CMK (cell line): ENCODE measurements around the gene BPTF.
"Not testable (repeated sequence)": the region's sequence is repeated elsewhere in the genome, so short reads cannot be mapped to it uniquely, and the experiment has no call there.

ENCODE experiments used
- DNase-seq: peaks from one replicate; pipeline ENCODE4 v3.0.0-alpha.2; 2010; ENCODE audit warnings: low read depth

Gene BPTF

DNA sequence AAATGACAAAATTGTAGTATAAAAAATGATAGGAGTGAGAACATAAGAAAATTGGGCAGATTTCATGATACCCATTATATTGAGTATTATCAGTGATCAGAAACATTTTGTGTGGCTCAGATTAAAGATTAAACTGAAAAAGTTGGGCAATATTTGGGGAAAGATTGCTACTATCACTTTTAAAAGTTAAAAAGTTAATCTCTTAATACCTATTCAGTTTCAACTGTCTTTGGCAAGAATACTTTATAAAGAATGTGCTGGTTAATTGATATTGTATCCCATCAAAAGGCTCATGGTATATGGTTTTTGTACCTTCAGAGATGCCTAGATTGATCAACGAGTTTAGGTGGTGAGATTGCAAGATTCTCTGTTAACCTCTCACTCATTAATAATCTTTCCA is 55.8 kb downstream of the BPTF start:
- no peak for DNase-seq

DNA sequence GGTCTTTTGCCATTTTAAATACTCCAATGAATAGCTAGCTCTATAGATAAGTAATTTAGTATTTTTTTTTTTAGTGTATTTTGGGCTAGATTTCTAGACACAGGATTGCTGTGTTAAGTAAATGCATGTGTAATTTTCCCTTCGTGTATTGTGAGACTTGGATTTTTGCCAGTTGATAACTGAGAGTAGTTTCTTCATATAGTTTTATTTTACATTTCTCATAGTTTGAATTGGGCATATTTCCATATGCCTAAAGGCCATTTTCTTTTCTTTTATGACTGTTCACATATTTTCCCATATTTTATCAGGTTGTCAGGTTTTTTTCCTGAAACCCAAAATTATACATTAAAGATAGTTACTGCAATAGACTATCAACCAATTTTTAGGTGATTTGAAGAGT is 59.4 kb downstream of the BPTF start:
- no peak for DNase-seq

DNA sequence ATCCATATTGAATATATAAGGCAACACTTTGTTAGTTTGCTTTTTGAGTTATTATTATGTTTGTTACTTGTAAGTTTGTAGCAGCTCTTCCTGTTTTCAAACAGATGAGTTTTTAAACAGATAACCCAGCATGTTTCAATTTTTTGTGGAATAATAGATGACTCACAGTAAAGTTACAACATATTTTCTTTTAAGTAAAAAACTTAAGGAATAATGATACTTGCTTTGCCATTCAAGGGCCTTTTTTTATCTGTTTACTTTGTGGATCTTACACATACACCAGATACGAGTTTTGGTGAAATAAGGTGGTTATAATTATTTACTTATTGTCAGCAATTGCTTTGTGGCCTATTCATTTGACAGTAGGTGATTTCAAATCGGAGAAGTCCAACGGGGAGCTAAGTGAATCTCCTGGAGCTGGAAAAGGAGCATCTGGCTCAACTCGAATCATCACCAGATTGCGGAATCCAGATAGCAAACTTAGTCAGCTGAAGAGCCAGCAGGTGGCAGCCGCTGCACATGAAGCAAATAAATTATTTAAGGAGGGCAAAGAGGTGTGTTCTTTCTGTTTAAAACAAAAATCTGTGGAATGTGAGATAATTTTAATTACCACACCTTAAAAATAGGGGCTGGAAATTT is 66.3 kb downstream of the BPTF start:
- DNase-seq: no peak

DNA sequence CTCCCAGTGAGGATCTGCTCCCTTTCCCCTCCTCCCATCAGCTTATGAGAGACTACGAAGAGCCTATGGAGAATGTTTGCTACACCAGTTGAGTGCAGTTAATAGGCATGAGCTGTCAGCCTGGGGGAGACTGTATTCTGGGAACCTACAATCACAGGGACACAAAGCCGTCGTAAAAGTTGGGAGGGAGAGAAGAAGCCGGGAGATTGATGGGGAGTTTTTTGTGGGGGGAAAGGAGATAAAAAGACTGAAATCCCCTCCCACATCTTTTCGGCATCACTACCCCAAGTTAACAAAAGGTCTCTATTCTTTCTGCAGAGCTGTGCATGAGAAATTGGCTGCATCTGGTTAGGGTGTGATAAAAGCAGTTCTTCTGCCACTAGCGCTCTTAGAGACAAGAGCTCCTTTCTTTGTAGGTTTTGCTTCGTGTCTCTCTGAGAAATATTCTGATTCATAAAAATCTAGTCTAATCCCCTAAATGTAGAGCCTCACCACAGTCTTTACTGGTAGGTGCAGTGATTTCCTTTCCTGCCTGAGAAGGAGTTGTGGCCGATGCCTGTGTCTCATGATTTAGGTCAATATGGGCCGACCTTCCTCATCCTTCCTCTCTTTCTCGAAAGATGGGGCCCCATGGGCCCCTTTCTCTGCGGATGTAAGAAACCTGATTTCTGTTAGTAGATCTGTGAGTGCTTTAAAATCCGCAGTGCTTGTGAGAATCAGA is 77.4 kb downstream of the BPTF start:
- DNase-seq: no peak

GRCh38 chr17:67905298-67905697 is 80.0 kb downstream of the BPTF start:
- not testable (repeated sequence) for DNase-seq

DNA sequence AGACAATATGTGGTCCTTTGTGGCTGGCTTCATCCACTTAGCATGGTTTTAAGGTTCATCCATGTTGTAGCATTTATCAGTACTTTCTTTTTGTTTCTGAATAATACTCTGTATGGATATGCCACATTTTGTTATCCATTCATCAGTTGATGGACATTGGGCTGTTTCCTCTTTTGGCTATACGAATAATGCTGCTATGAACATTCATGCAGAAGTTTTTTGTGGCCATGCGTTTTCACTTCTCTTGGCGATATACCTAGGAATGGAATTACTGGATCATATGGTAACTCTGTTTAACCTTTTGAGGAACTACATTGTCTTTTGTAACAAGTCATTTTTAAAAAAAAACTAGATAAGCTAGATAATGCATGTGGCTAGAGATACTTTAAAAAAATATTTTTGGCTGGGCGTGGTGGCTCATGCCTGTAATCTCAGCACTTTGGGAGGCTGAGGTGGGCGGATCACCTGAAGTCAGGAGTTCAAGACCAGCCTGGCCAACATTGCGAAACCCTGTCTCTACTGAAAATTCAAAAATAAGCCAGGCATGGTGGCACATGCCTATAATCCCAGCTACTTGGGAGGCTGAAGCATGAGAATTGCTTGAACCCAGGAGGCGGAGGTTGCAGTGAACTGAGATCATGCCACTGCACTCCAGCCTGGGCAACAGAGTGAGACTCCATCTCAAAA is 85.0 kb downstream of the BPTF start:
- not testable (repeated sequence) for DNase-seq

DNA sequence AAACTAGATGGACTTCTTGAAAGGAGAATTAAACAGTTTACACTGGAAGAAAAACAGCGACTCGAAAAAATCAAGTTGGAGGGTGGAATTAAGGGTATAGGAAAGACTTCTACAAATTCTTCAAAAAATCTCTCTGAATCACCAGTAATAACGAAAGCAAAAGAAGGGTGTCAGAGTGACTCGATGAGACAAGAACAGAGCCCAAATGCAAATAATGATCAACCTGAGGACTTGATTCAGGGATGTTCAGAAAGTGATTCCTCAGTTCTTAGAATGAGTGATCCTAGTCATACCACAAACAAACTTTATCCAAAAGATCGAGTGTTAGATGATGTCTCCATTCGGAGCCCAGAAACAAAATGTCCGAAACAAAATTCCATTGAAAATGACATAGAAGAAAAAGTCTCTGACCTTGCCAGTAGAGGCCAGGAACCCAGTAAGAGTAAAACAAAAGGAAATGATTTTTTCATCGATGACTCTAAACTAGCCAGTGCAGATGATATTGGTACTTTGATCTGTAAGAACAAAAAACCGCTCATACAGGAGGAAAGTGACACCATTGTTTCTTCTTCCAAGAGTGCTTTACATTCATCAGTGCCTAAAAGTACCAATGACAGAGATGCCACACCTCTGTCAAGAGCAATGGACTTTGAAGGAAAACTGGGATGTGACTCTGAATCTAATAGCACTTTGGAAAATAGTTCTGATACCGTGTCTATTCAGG is 85.9 kb downstream of the BPTF start:
- DNase-seq: no peak

DNA sequence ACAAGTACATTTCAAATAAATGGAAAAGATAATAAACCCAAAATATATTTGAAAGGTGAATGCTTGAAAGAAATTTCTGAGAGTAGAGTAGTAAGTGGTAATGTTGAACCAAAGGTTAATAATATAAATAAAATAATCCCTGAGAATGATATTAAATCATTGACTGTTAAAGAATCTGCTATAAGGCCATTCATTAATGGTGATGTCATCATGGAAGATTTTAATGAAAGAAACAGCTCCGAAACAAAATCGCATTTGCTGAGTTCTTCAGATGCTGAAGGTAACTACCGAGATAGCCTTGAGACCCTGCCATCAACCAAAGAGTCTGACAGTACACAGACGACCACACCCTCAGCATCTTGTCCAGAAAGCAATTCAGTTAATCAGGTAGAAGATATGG is 86.8 kb downstream of the BPTF start:
- DNase-seq: no peak

GRCh38 chr17:67912656-67913055 is 87.4 kb downstream of the BPTF start:
- DNase-seq: no peak

DNA sequence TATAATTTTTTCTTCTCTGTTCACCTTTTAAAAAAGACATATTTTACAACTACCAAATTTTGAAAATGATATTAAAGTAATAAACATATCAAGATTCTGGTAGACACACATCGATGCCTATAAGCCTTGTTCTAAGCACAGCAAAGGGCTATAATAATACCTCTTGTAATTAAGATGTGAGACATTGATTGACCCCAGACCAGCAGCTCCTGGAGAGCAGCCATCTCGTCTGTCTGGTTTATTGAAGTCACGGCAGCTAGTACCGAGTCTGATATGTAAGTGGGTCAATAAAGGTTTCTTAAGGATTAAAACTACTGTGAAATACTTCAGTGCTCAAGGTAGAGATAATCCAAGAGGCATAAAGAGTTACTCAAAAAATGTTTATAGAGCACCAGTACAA is 94.9 kb downstream of the BPTF start:
- no peak for DNase-seq

- DNase-seq: no peak
Measured at GRCh38 chr17:67922503-67922902, 97.2 kb downstream of the BPTF start.

- DNase-seq: not testable (repeated sequence)
Measured at GRCh38 chr17:67928842-67929241, 103.5 kb downstream of the BPTF start.

GRCh38 chr17:67931227-67931626 is 105.9 kb downstream of the BPTF start:
- DNase-seq: no peak

DNA sequence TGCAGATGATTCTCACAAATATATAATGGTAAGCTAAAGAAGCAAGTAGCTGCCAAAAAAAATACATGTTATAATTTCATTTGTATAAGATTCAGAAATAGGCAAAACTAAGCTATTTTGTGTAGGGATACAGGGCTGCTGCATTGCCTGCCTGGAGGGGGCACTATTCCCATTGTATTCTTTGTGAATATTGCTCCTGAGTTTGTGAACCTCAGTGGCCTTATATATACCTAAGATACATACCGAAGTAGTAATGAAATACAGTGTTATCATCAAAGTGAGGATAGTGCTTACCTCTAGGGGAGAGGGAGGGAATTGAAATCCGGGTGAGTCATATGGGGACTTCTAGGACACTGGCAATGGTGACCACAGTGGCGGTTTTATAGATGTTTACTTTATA is 117.5 kb downstream of the BPTF start:
- no peak for DNase-seq

DNA sequence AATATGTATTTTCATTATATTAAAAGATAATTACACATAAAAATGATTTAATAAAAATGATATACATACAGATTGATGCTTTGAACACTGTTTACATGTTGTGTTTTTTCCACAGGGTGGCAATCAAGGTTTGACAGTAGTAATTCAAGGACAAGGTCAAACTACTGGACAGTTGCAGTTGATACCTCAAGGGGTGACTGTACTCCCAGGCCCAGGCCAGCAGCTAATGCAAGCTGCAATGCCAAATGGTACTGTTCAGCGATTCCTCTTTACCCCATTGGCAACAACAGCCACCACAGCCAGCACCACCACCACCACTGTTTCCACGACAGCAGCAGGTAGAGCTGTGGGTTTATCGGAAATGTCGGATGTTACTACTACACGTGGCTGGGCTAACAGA is 118.7 kb downstream of the BPTF start:
- no peak for DNase-seq

- DNase-seq: no peak
Measured at GRCh38 chr17:67946513-67946912, 121.2 kb downstream of the BPTF start.

GRCh38 chr17:67947325-67947813 is 122.1 kb downstream of the BPTF start:
- DNase-seq: no peak

DNA sequence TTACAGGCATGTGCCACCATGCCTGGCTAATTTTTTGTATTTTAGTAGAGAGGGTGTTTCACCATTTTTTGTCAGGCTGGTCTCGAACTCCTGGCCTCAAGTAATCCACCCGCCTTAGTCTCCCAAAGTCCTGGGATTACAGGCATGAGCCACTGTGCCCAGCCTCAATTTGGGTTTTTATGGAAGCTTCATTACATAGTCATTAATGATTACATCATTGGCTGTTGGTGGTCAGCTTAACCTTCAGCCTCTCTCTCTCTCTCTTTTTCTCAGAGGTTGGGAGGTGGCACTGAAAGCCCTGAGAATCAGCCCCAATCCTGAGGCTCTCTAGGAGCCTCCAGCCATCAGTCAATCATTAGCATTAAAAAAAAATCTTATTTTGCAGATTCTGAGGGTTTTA is 125.6 kb downstream of the BPTF start:
- no peak for DNase-seq

DNA sequence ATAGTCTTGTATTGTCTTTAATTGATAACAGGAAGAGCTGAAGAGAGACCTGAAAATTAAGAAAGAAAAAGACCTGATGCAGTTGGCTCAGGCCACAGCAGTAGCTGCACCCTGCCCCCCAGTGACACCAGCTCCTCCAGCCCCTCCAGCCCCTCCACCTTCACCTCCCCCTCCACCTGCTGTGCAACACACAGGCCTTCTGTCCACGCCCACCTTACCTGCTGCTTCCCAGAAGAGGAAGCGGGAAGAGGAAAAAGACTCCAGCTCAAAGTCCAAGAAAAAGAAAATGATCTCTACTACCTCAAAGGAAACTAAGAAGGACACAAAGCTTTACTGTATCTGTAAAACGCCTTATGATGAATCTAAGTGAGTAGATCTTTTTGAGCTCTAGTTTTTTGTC is 134.2 kb downstream of the BPTF start:
- no peak for DNase-seq

- DNase-seq: not testable (repeated sequence)
Measured at GRCh38 chr17:67960276-67960675, 135.0 kb downstream of the BPTF start.

- not testable (repeated sequence) for DNase-seq
Measured at GRCh38 chr17:67962156-67962555, 136.9 kb downstream of the BPTF start.

- DNase-seq: peak; percentile 54
Measured at GRCh38 chr17:67963145-67963572, 137.9 kb downstream of the BPTF start.
